ENCODE results near the gene UBP1.

UBP1 gene

GRCh38 chr3:33442190-33442589, 2.0 kb upstream of the UBP1 start:
- no peak for TF ChIP-seq EZH2phosphoT487 (IDR thresholded peaks at IDR 0.05; ENCODE audit: borderline replicate concordance, low read length)
- no peaks in the 10 kb centered on the region for H3K27me3 ChIP-seq (ENCODE audit: control insufficient read depth, low read length)
- peaks cover 20% of the 10 kb centered on the region for H3K36me3 ChIP-seq (ENCODE audit: control insufficient read depth, low read length)
- peak overlapping the region; percentile 70 for H3K4me2 ChIP-seq (ENCODE audit: low read length)
- H3K4me1 ChIP-seq (ENCODE audit: control insufficient read depth, low read length): peaks cover 27% of the 10 kb centered on the region
- peaks cover 9% of the 10 kb centered on the region for H3F3A ChIP-seq (ENCODE audit: control insufficient read depth, insufficient read depth)
- no peaks in the 10 kb centered on the region for H3K9me2 ChIP-seq (replicated peaks; ENCODE audit: control insufficient read depth, low read length)
- peaks cover 32% of the 10 kb centered on the region for H3K79me2 ChIP-seq (ENCODE audit: control insufficient read depth, low read length)
- no peak overlapping the region for H3K27ac ChIP-seq (ENCODE audit: low read depth, low read length)
- H4K20me1 ChIP-seq (ENCODE audit: control insufficient read depth, insufficient read depth, low read depth, low read length): peaks cover 20% of the 10 kb centered on the region
- H3K4me3 ChIP-seq (ENCODE audit: low read length): peak overlapping the region; percentile 79
- no peaks in the 10 kb centered on the region for H3K9me3 ChIP-seq (ENCODE audit: control insufficient read depth, insufficient read depth, low read length)

- Histone ChIP-seq H3K27ac (ENCODE audit: low read depth, low read length) (peak overlapping the region; percentile 90), H3K9me3 (ENCODE audit: control insufficient read depth, insufficient read depth, low read length) (no peaks in the 10 kb centered on the region), H3K4me2 (ENCODE audit: low read length) (peak overlapping the region; percentile 70), H3K4me3 (ENCODE audit: low read length) (peak overlapping the region; percentile 79), H3K79me2 (ENCODE audit: control insufficient read depth, low read length) (peaks cover 40% of the 10 kb centered on the region), H3K36me3 (ENCODE audit: control insufficient read depth, low read length) (peaks cover 24% of the 10 kb centered on the region), H3K9me2 (replicated peaks; ENCODE audit: control insufficient read depth, low read length) (no peaks in the 10 kb centered on the region), H4K20me1 (ENCODE audit: control insufficient read depth, insufficient read depth, low read depth, low read length) (peaks cover 27% of the 10 kb centered on the region), H3K4me1 (ENCODE audit: control insufficient read depth, low read length) (peaks cover 35% of the 10 kb centered on the region), H3K27me3 (ENCODE audit: control insufficient read depth, low read length) (no peaks in the 10 kb centered on the region), H3F3A (ENCODE audit: control insufficient read depth, insufficient read depth) (peaks cover 9% of the 10 kb centered on the region)
- no peak for TF ChIP-seq CTCF (IDR thresholded peaks at IDR 0.05; ENCODE audit: low read depth, low read length, poor library complexity, severe bottlenecking)
Measured at GRCh38 chr3:33441225-33441976, 1.2 kb upstream of the UBP1 start.

GRCh38 chr3:33439546-33440327, 468 bp downstream of the UBP1 start:
- Histone ChIP-seq H3K79me2 (ENCODE audit: control insufficient read depth, low read length) (peaks cover 57% of the 10 kb centered on the region), H3F3A (ENCODE audit: control insufficient read depth, insufficient read depth) (peaks cover 9% of the 10 kb centered on the region), H3K4me1 (ENCODE audit: control insufficient read depth, low read length) (peaks cover 40% of the 10 kb centered on the region), H3K4me3 (ENCODE audit: low read length) (peak overlapping the region; percentile 79), H3K9me2 (replicated peaks; ENCODE audit: control insufficient read depth, low read length) (no peaks in the 10 kb centered on the region), H3K27me3 (ENCODE audit: control insufficient read depth, low read length) (no peaks in the 10 kb centered on the region), H3K4me2 (ENCODE audit: low read length) (peak overlapping the region; percentile 99), H3K27ac (ENCODE audit: low read depth, low read length) (peak overlapping the region; percentile 90), H3K9me3 (ENCODE audit: control insufficient read depth, insufficient read depth, low read length) (no peaks in the 10 kb centered on the region), H3K36me3 (ENCODE audit: control insufficient read depth, low read length) (peaks cover 27% of the 10 kb centered on the region), H4K20me1 (ENCODE audit: control insufficient read depth, insufficient read depth, low read depth, low read length) (peaks cover 36% of the 10 kb centered on the region)
- TF ChIP-seq CTCF (IDR thresholded peaks at IDR 0.05; ENCODE audit: low read depth, low read length, poor library complexity, severe bottlenecking) (peak; percentile 17), EZH2phosphoT487 (IDR thresholded peaks at IDR 0.05; ENCODE audit: borderline replicate concordance, low read length) (no peak)

Data from DOHH2 (cell line).